ENCODE results near the gene SCYGR1. TPM values are rescaled to one million over a fixed set of nuclear protein-coding genes. Genes with fewer than 3 reads are reported as not detected.

The SCYGR1 gene
- total and polyA plus RNA-seq, 3 donors from 2014 or later, result not detected

DNA sequence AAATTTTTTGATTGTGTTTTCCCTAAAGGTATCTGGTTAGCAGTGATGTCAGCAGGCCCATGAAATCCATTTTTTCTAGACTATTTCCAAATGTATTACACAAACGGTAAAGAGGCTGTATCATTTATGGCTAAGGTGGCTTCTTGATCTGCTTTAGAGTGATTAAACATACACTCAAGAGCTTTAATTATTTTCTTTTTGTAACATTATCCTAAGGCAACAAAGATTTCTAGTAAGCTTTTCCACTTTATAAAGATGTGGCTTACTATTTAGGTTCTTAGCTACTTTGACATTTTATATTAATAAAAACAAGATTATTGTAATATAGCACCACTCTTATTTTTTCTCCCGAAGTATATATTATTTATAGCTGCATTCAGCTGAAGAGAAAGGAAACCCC lies 46.2 kb downstream of the SCYGR1 start:
- intact Hi-C loops (cut with DNase I; ENCODE audit: low total_unique reads), result no loop called here
- TF ChIP-seq, protein P1, sequence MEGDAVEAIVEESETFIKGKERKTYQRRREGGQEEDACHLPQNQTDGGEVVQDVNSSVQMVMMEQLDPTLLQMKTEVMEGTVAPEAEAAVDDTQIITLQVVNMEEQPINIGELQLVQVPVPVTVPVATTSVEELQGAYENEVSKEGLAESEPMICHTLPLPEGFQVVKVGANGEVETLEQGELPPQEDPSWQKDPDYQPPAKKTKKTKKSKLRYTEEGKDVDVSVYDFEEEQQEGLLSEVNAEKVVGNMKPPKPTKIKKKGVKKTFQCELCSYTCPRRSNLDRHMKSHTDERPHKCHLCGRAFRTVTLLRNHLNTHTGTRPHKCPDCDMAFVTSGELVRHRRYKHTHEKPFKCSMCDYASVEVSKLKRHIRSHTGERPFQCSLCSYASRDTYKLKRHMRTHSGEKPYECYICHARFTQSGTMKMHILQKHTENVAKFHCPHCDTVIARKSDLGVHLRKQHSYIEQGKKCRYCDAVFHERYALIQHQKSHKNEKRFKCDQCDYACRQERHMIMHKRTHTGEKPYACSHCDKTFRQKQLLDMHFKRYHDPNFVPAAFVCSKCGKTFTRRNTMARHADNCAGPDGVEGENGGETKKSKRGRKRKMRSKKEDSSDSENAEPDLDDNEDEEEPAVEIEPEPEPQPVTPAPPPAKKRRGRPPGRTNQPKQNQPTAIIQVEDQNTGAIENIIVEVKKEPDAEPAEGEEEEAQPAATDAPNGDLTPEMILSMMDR (IDR thresholded peaks at IDR 0.05), result no peak
- no peak for TF ChIP-seq POLR2A (IDR thresholded peaks at IDR 0.05)
- H3K9me3 ChIP-seq, result no peaks in the 10 kb centered on the region
- H3K36me3 ChIP-seq (ENCODE audit: low read depth, missing control alignments), result no peaks in the 10 kb centered on the region
- H3K4me3 ChIP-seq, result no peak overlapping the region
- no peak for DNase-seq
- H3K27me3 ChIP-seq, result no peaks in the 10 kb centered on the region
- no peak overlapping the region for H3K27ac ChIP-seq
- no peaks in the 10 kb centered on the region for H3K4me1 ChIP-seq
- WGBS, 2 donors, result 83 to 90% methylated on average over 2 of the region's 2 CpGs

DNA sequence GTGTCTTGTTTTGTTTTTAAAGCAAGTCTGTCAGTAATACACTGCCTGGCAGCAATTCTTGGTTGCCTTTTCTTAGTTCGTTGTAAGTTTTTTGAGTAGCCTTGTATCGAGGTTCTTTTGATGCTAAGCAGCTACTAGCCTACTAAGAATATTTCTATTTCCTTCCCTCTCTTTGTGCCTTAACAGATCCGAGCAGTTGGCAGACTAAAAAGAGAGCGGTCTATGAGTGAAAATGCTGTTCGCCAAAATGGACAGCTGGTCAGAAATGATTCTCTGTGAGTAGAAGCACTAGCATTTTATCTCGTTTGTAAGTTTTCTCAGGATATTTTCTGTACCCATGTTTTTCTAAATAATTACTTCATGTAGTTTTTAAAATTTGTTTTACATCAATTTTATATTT lies 47.6 kb downstream of the SCYGR1 start:
- no peak for TF ChIP-seq POLR2A (IDR thresholded peaks at IDR 0.05)
- TF ChIP-seq, protein P1 (IDR thresholded peaks at IDR 0.05), result no peak
- no peaks in the 10 kb centered on the region for H3K27me3 ChIP-seq
- peaks cover 7% of the 10 kb centered on the region for H3K4me1 ChIP-seq
- H3K36me3 ChIP-seq (ENCODE audit: low read depth, missing control alignments), result no peaks in the 10 kb centered on the region
- no peak overlapping the region for H3K27ac ChIP-seq
- intact Hi-C loops (cut with DNase I; ENCODE audit: low total_unique reads), result no loop called here
- no peaks in the 10 kb centered on the region for H3K9me3 ChIP-seq
- 74 to 75% methylated on average over 6 of the region's 6 CpGs for WGBS, 2 donors
- DNase-seq, result no peak
- H3K4me3 ChIP-seq, result no peak overlapping the region

DNA sequence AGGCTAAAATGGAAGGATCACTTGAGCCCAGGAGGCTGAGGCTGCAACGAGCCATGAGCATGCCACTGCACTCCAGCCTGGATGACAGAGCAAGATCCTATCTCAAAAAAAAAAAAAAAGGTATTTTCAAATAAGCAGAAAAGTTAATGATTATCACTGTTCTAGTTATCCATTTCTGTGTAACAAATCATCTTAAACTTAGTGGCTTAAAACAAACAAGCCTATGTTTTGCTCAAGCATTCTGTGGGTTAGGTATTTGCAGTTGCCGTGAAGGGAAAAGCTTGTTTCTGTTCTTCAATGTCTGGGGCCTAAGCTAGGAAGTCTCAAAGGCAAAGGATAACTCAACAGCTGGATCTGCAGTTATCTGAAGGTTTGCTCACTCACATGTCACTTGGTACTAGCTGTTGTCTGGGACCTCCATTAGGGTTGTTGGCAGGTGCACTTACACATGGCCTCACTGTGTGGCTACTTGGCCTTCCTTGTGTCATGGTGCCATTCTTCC lies 48.6 kb downstream of the SCYGR1 start:
- Histone ChIP-seq H3K36me3 (ENCODE audit: low read depth, missing control alignments) (no peaks in the 10 kb centered on the region), H3K4me3 (no peak overlapping the region), H3K27me3 (no peaks in the 10 kb centered on the region), H3K4me1 (peaks cover 7% of the 10 kb centered on the region), H3K9me3 (no peaks in the 10 kb centered on the region), H3K27ac (no peak overlapping the region)
- 79 to 87% methylated on average over 2 of the region's 2 CpGs for WGBS, 2 donors
- TF ChIP-seq POLR2A (IDR thresholded peaks at IDR 0.05), result no peak
- TF ChIP-seq, protein P1 (IDR thresholded peaks at IDR 0.05), result no peak
- no peak for DNase-seq
- intact Hi-C loops (cut with DNase I; ENCODE audit: low total_unique reads), result no loop called here

Other genes with a start within 250 kb of the SCYGR1 start
- gene COL4A4, start 223.7 kb downstream of the SCYGR1 start, total RNA-seq, result 1 to 10 TPM; 3.0 to 4.1 TPM
- 3.4 TPM for gene COL4A4, start 223.7 kb downstream of the SCYGR1 start, polyA plus RNA-seq (ENCODE audit: insufficient read depth, low read depth, low replicate concordance)
- 10 to 100 TPM in 1 of 2 donors, 1 to 10 TPM in 1; 9.0 to 11.0 TPM for gene COL4A3, start 223.3 kb downstream of the SCYGR1 start, total RNA-seq
- gene COL4A3, start 223.3 kb downstream of the SCYGR1 start, polyA plus RNA-seq (ENCODE audit: insufficient read depth, low read depth, low replicate concordance), result 3.7 TPM
- 100 to 1,000 TPM; 318 to 368 TPM for gene MFF, start 62.7 kb downstream of the SCYGR1 start, total RNA-seq
- 457 TPM for gene MFF, start 62.7 kb downstream of the SCYGR1 start, polyA plus RNA-seq (ENCODE audit: insufficient read depth, low read depth, low replicate concordance)
- 1 to 10 TPM in 1 of 2 donors, under 1 TPM in 1; 0.79 to 2.2 TPM for gene TM4SF20, start 8.6 kb downstream of the SCYGR1 start, total RNA-seq
- 5.5 TPM for gene TM4SF20, start 8.6 kb downstream of the SCYGR1 start, polyA plus RNA-seq (ENCODE audit: insufficient read depth, low read depth, low replicate concordance)
- gene AGFG1, start 84.2 kb upstream of the SCYGR1 start, total RNA-seq, result 100 to 1,000 TPM; 126 to 135 TPM
- 192 TPM for gene AGFG1, start 84.2 kb upstream of the SCYGR1 start, polyA plus RNA-seq (ENCODE audit: insufficient read depth, low read depth, low replicate concordance)
- not detected for gene SCYGR2, start 210.9 kb upstream of the SCYGR1 start, total RNA-seq
- not detected for gene SCYGR2, start 210.9 kb upstream of the SCYGR1 start, polyA plus RNA-seq (ENCODE audit: insufficient read depth, low read depth, low replicate concordance)
- not detected for gene SCYGR3, start 226.9 kb upstream of the SCYGR1 start, total RNA-seq
- not detected for gene SCYGR3, start 226.9 kb upstream of the SCYGR1 start, polyA plus RNA-seq (ENCODE audit: insufficient read depth, low read depth, low replicate concordance)
- not detected for gene SCYGR4, start 229.5 kb upstream of the SCYGR1 start, total RNA-seq
- not detected for gene SCYGR4, start 229.5 kb upstream of the SCYGR1 start, polyA plus RNA-seq (ENCODE audit: insufficient read depth, low read depth, low replicate concordance)

Data from testis (tissue), 3 donors.